ENCODE results near the gene APOB. TPM values are rescaled to one million over a fixed set of nuclear protein-coding genes. Genes with fewer than 3 reads are reported as not detected.

The APOB gene
- total and polyA plus RNA-seq, 2 of the 13 experiments (the other 11 are each of a cell fraction or from before 2014, with no cell fraction given), result 1,569 to 2,515 TPM

GRCh38 chr2:21041943-21042707 lies 1.7 kb downstream of the APOB start (continued):
- TF ChIP-seq, protein P1, sequence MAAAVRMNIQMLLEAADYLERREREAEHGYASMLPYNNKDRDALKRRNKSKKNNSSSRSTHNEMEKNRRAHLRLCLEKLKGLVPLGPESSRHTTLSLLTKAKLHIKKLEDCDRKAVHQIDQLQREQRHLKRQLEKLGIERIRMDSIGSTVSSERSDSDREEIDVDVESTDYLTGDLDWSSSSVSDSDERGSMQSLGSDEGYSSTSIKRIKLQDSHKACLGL (CRISPR knock-in tag; IDR thresholded peaks at IDR 0.05), result no peak; the same call in 1 of the 2 replicates
- TF ChIP-seq, protein P2, sequence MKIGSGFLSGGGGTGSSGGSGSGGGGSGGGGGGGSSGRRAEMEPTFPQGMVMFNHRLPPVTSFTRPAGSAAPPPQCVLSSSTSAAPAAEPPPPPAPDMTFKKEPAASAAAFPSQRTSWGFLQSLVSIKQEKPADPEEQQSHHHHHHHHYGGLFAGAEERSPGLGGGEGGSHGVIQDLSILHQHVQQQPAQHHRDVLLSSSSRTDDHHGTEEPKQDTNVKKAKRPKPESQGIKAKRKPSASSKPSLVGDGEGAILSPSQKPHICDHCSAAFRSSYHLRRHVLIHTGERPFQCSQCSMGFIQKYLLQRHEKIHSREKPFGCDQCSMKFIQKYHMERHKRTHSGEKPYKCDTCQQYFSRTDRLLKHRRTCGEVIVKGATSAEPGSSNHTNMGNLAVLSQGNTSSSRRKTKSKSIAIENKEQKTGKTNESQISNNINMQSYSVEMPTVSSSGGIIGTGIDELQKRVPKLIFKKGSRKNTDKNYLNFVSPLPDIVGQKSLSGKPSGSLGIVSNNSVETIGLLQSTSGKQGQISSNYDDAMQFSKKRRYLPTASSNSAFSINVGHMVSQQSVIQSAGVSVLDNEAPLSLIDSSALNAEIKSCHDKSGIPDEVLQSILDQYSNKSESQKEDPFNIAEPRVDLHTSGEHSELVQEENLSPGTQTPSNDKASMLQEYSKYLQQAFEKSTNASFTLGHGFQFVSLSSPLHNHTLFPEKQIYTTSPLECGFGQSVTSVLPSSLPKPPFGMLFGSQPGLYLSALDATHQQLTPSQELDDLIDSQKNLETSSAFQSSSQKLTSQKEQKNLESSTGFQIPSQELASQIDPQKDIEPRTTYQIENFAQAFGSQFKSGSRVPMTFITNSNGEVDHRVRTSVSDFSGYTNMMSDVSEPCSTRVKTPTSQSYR (CRISPR knock-in tag; IDR thresholded peaks at IDR 0.05; ENCODE audit: borderline replicate concordance), result peak; percentile 89
- TF ChIP-seq ZNF761 (CRISPR knock-in tag; conservative IDR thresholded peaks at IDR 0.05) (0 out of 2 replicates have a peak, but pooled peaks have one; percentile 31), ZNF75D (CRISPR knock-in tag; IDR thresholded peaks at IDR 0.05; ENCODE audit: borderline replicate concordance) (peak; percentile 87), JDP2 (CRISPR knock-in tag; IDR thresholded peaks at IDR 0.05; ENCODE audit: borderline replicate concordance) (0 out of 2 replicates have a peak, but pooled peaks have one; percentile 66), SALL2 (CRISPR knock-in tag; IDR thresholded peaks at IDR 0.05) (peak; percentile 79), NFKBIZ (CRISPR knock-in tag; IDR thresholded peaks at IDR 0.05) (no peak; the same call in 1 of the 2 replicates), ZNF367 (CRISPR knock-in tag; IDR thresholded peaks at IDR 0.05; ENCODE audit: borderline replicate concordance) (no peak), FOXM1 (CRISPR knock-in tag; IDR thresholded peaks at IDR 0.05) (0 out of 2 replicates have a peak, but pooled peaks have one; percentile 16), NFE2L2 (IDR thresholded peaks at IDR 0.05; ENCODE audit: low read length) (no peak; the same call in 1 of the 2 replicates), KDM6A (CRISPR knock-in tag; IDR thresholded peaks at IDR 0.05; ENCODE audit: low read depth) (no peak; the same call in 1 of the 2 replicates), NR0B2 (CRISPR knock-in tag; IDR thresholded peaks at IDR 0.05) (no peak), MXD4 (CRISPR knock-in tag; IDR thresholded peaks at IDR 0.05) (no peak), ZFYVE20 (CRISPR knock-in tag; IDR thresholded peaks at IDR 0.05; ENCODE audit: borderline replicate concordance, low read depth) (0 out of 2 replicates have a peak, but pooled peaks have one; percentile 51), ZNF354B (CRISPR knock-in tag; IDR thresholded peaks at IDR 0.05) (no peak), ZMYM4 (CRISPR knock-in tag; IDR thresholded peaks at IDR 0.05) (peak; percentile 54)
- TF ChIP-seq, protein P3, sequence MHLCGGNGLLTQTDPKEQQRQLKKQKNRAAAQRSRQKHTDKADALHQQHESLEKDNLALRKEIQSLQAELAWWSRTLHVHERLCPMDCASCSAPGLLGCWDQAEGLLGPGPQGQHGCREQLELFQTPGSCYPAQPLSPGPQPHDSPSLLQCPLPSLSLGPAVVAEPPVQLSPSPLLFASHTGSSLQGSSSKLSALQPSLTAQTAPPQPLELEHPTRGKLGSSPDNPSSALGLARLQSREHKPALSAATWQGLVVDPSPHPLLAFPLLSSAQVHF (CRISPR knock-in tag; IDR thresholded peaks at IDR 0.05), result peak; percentile 45; the same call in 1 of the 2 replicates

All from HepG2 (cell line).